MM.1S (cell line): ENCODE data around the gene FOXL2NB.

Experiments
- DNase-seq: peaks from one replicate; pipeline ENCODE4 v3.0.0-alpha.2; 2015
- H2AFZ ChIP-seq: fragments of 300-600 bp; sonication (generic); 2 replicates; pipeline ENCODE4 v1.6.0; 2016; ENCODE audit warnings: antibody characterized with exemption, low read length
- H3F3A ChIP-seq: fragments of 300-600 bp; sonication (generic); 2 replicates; pipeline ENCODE4 v1.6.1; 2016; ENCODE audit warnings: mild to moderate bottlenecking, antibody characterized with exemption, low read length, moderate library complexity, mixed read lengths; ENCODE audit not compliant: insufficient read depth
- H3K27ac ChIP-seq: fragments of 300-600 bp; sonication (generic); 2 replicates; pipeline ENCODE4 v1.5.1; 2016; ENCODE audit warnings: mild to moderate bottlenecking, low read length
- H3K27me3 ChIP-seq: fragments of 300-600 bp; sonication (generic); replicated peaks from 2 replicates; pipeline ENCODE4 v1.6.0; 2016; ENCODE audit warnings: low read length; ENCODE audit not compliant: insufficient read depth
- H3K36me3 ChIP-seq: fragments of 300-600 bp; sonication (generic); replicated peaks from 2 replicates; pipeline ENCODE4 v1.6.1; 2016; ENCODE audit warnings: mild to moderate bottlenecking, low read length, mixed read lengths; ENCODE audit not compliant: insufficient read depth
- H3K4me1 ChIP-seq: fragments of 300-600 bp; sonication (generic); 2 replicates; pipeline ENCODE4 v1.6.1; 2016; ENCODE audit warnings: low read length, mixed read lengths
- H3K4me2 ChIP-seq: fragments of 300-600 bp; sonication (generic); 2 replicates; pipeline ENCODE4 v1.6.0; 2016; ENCODE audit warnings: low read depth, low read length
- H3K4me3 ChIP-seq: fragments of 300-600 bp; sonication (generic); 2 replicates; pipeline ENCODE4 v1.5.1; 2016; ENCODE audit warnings: low read length, mixed read lengths
- H3K79me2 ChIP-seq: fragments of 300-600 bp; sonication (generic); 2 replicates; pipeline ENCODE4 v1.6.1; 2016; ENCODE audit warnings: mixed run types, low read length, mixed read lengths
- H3K9ac ChIP-seq: fragments of 300-600 bp; sonication (generic); 2 replicates; pipeline ENCODE4 v1.6.1; 2016; ENCODE audit warnings: low read length, mixed read lengths
- H3K9me2 ChIP-seq: fragments of 300-600 bp; sonication (generic); replicated peaks from 2 replicates; pipeline ENCODE4 v1.6.1; 2016; ENCODE audit warnings: mild to moderate bottlenecking, low read length, mixed read lengths; ENCODE audit not compliant: insufficient read depth
- H3K9me3 ChIP-seq: fragments of 300-600 bp; sonication (generic); replicated peaks from 2 replicates; pipeline ENCODE4 v1.6.1; 2016; ENCODE audit warnings: mild to moderate bottlenecking, low read length, mixed read lengths; ENCODE audit not compliant: insufficient read depth
- H4K20me1 ChIP-seq: fragments of 300-600 bp; sonication (generic); 2 replicates; pipeline ENCODE4 v1.6.1; 2016; ENCODE audit warnings: mild to moderate bottlenecking, low read length, moderate library complexity, mixed read lengths; ENCODE audit not compliant: insufficient read depth
- CTCF ChIP-seq: fragments of 300-600 bp; sonication (generic); IDR thresholded peaks from 2 replicates; pipeline ENCODE4 v1.5.1; 2016; ENCODE audit warnings: antibody characterized with exemption, low read length, mixed read lengths
- EZH2 ChIP-seq: fragments of 300-600 bp; sonication (generic); optimal IDR thresholded peaks from 2 replicates; pipeline ENCODE3; 2017; ENCODE audit warnings: low read depth, mild to moderate bottlenecking, antibody characterized with exemption, low read length, mixed read lengths
- EZH2phosphoT487 ChIP-seq: fragments of 300-600 bp; sonication (generic); IDR thresholded peaks from 2 replicates; pipeline ENCODE4 v1.6.1; 2018; ENCODE audit warnings: antibody characterized with exemption, low read length

FOXL2NB gene

GRCh38 chr3:138948371-138949001 lies 1.5 kb downstream of the FOXL2NB start:
- Histone ChIP-seq H3K27ac (no peak overlapping the region), H3K9me3 (no peaks in the 10 kb centered on the region), H3K36me3 (no peaks in the 10 kb centered on the region), H3F3A (no peaks in the 10 kb centered on the region), H3K4me3 (no peak overlapping the region), H3K4me2 (no peak overlapping the region), H3K9ac (no peak overlapping the region), H3K79me2 (no peaks in the 10 kb centered on the region), H3K4me1 (no peaks in the 10 kb centered on the region), H4K20me1 (no peaks in the 10 kb centered on the region), H3K9me2 (no peaks in the 10 kb centered on the region), H3K27me3 (peaks cover 26% of the 10 kb centered on the region; the same call in 1 of the 2 replicates), H2AFZ (no peak overlapping the region)
- TF ChIP-seq EZH2 (no peak), CTCF (no peak), EZH2phosphoT487 (no peak)
- DNase-seq = no peak

- Histone ChIP-seq H3K27ac (no peak overlapping the region), H3F3A (no peaks in the 10 kb centered on the region), H3K27me3 (peaks cover 26% of the 10 kb centered on the region; the same call in 1 of the 2 replicates), H2AFZ (no peak overlapping the region), H3K9me2 (no peaks in the 10 kb centered on the region), H3K9me3 (no peaks in the 10 kb centered on the region), H4K20me1 (no peaks in the 10 kb centered on the region), H3K4me1 (no peaks in the 10 kb centered on the region), H3K79me2 (no peaks in the 10 kb centered on the region), H3K4me2 (no peak overlapping the region), H3K36me3 (no peaks in the 10 kb centered on the region), H3K9ac (no peak overlapping the region), H3K4me3 (no peak overlapping the region)
- TF ChIP-seq EZH2 (no peak), EZH2phosphoT487 (no peak), CTCF (no peak)
- DNase-seq = no peak
These were observed 2.0 kb downstream of the FOXL2NB start for GRCh38 chr3:138949002-138949418.

GRCh38 chr3:138949445-138950005 lies 2.5 kb downstream of the FOXL2NB start:
- Histone ChIP-seq H2AFZ (no peak overlapping the region), H3K9me3 (no peaks in the 10 kb centered on the region), H3F3A (no peaks in the 10 kb centered on the region), H3K4me3 (no peak overlapping the region), H3K9me2 (no peaks in the 10 kb centered on the region), H3K36me3 (no peaks in the 10 kb centered on the region), H3K79me2 (no peaks in the 10 kb centered on the region), H3K4me1 (no peaks in the 10 kb centered on the region), H4K20me1 (no peaks in the 10 kb centered on the region), H3K27ac (no peak overlapping the region), H3K4me2 (no peak overlapping the region), H3K27me3 (peaks cover 26% of the 10 kb centered on the region; the same call in 1 of the 2 replicates), H3K9ac (no peak overlapping the region)
- TF ChIP-seq EZH2 (no peak), CTCF (no peak), EZH2phosphoT487 (no peak)
- no peak for DNase-seq
